Measurements from ENCODE around the gene PLCXD1.

Gene PLCXD1

DNA sequence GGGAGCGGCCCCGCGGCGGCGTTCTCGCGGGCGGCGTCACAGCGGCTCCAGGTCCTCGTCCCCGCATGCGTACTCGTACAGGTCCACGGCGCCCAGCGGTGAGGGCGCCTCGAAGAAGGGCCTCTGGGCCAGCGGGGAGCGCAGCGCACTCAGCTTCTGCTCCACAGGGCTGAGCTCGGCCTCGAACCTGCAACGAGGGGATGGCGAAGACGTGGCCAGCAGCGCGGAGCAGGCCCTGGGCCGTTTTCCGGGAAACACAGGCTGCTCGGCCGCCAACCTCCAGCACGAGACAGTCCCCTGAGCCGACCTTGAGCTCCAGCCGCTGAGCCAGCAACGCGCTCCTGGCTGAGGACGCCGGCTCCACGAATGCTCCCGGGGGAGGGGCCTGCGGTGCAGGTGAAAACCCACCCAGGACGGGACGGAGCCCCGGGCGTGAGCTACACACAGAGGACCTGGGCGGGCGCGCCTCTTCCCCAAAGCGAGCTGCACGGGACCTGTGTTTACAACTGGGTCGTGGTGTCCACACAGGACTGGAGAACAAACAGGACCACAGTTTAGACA, 53.2 kb downstream of the PLCXD1 start:
- H3K36me3 ChIP-seq (ENCODE audit: control insufficient read depth in 1 of 2, insufficient read depth in 2 of 2, low read length in 2 of 2): peaks cover 0 to 40% of the 10 kb centered on the region in 2 donors
- H3K4me1 ChIP-seq (ENCODE audit: control insufficient read depth in 1 of 2, insufficient read depth in 2 of 2, low read length in 2 of 2): peaks cover 0 to 12% of the 10 kb centered on the region in 2 donors
- H3K27me3 ChIP-seq (ENCODE audit: low read depth, low read length): peaks cover 9% of the 10 kb centered on the region
- H3K9me3 ChIP-seq (ENCODE audit: control insufficient read depth in 1 of 2, low read length in 2 of 2): peaks cover 0 to 4% of the 10 kb centered on the region in 2 donors
- no peak overlapping the region for H3K27ac ChIP-seq (ENCODE audit: low read length)
- no peak overlapping the region for H3K4me3 ChIP-seq (ENCODE audit: low read depth in 1 of 2, low read length in 2 of 2)

DNA sequence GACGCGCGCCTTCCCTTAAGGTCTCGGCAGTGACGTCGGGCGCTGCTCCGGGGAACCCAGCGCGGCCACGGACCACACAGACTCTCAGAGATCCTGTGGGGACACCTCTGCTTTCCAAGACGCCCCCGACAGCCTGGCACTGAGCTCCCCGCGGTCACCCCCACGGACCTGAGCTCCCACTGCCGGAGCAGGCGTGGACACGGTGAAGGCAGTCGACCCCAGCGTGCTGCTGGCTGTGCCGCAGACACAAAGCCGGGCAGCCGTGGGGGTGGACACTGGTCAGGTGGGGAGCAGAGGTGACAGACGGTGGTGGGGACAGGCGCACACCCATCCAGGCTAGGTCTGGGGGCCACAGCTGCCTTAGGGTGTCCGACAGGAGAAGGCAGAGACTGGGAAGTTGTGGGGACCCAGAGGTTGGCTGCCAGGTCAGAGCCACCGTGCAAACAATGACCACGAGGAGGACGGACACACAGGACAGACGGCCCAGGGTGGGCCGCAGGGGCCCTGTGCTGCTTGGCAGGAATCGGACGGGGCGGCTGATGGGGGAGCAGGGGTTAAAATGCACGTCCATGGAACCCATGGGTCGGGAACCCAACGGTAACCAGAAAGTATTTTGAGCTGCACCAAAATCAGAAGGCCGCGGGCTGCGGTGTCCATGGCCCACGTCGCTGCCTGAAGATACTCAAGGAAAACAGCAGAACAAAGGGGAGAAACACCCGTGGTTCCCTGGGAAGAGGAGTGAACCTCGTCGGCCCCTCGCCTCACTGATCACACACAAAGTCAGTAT, 54.0 kb downstream of the PLCXD1 start:
- peaks cover 0 to 4% of the 10 kb centered on the region in 2 donors for H3K9me3 ChIP-seq (ENCODE audit: control insufficient read depth in 1 of 2, low read length in 2 of 2)
- H3K27me3 ChIP-seq (ENCODE audit: low read depth, low read length): peaks cover 9% of the 10 kb centered on the region
- peaks cover 0 to 12% of the 10 kb centered on the region in 2 donors for H3K4me1 ChIP-seq (ENCODE audit: control insufficient read depth in 1 of 2, insufficient read depth in 2 of 2, low read length in 2 of 2)
- no peak overlapping the region for H3K27ac ChIP-seq (ENCODE audit: low read length)
- peaks cover 0 to 40% of the 10 kb centered on the region in 2 donors for H3K36me3 ChIP-seq (ENCODE audit: control insufficient read depth in 1 of 2, insufficient read depth in 2 of 2, low read length in 2 of 2)
- no peak overlapping the region for H3K4me3 ChIP-seq (ENCODE audit: low read depth in 1 of 2, low read length in 2 of 2)

DNA sequence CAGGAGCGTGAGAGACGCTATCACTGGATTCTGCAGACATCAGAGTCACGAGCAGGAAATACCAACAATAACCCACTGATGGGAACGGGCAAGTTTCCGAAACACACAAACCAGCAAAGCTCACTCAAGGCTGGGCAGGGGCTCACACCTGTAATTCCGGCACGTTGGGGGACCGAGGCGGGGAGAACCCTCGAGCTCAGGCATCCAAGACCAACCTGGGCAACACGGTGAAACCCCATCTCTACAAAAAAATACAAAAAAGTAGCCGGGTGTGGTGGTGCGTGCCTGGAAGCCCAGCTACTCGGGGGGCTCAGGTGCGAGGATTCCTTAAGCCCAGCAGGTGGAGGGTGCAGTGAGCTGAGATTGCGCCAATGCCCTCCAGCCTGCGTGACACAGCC, 54.6 kb downstream of the PLCXD1 start:
- Histone ChIP-seq H3K4me3 (ENCODE audit: low read depth in 1 of 2, low read length in 2 of 2) (no peak overlapping the region), H3K9me3 (ENCODE audit: control insufficient read depth in 1 of 2, low read length in 2 of 2) (peaks cover 0 to 4% of the 10 kb centered on the region in 2 donors), H3K27me3 (ENCODE audit: low read depth, low read length) (peaks cover 4% of the 10 kb centered on the region), H3K27ac (ENCODE audit: low read length) (no peak overlapping the region), H3K4me1 (ENCODE audit: control insufficient read depth in 1 of 2, insufficient read depth in 2 of 2, low read length in 2 of 2) (peaks cover 0 to 11% of the 10 kb centered on the region in 2 donors), H3K36me3 (ENCODE audit: control insufficient read depth in 1 of 2, insufficient read depth in 2 of 2, low read length in 2 of 2) (peaks cover 0 to 40% of the 10 kb centered on the region in 2 donors)

DNA sequence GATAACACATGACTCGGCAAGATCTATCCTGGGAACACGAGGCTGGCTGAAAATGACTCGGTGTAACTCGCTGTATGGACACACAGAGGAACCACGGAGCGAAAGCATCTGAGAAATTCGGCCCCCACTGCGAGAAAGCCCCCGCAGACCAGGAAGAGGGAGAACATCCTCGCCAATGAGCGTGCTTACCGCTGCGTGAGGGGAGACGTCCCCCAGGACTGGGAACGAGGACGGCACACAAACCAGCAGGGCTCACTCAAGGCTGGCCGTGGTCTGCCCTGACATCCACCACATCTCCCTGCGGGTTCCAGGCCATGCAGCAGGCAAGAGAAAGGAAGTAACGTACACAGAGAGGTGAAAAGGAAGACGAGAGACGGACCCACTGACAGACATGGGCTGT, 55.0 kb downstream of the PLCXD1 start:
- peaks cover 0 to 7% of the 10 kb centered on the region in 2 donors for H3K4me1 ChIP-seq (ENCODE audit: control insufficient read depth in 1 of 2, insufficient read depth in 2 of 2, low read length in 2 of 2)
- no peak overlapping the region for H3K27ac ChIP-seq (ENCODE audit: low read length)
- peaks cover under 1% of the 10 kb centered on the region for H3K27me3 ChIP-seq (ENCODE audit: low read depth, low read length)
- no peak overlapping the region for H3K4me3 ChIP-seq (ENCODE audit: low read depth in 1 of 2, low read length in 2 of 2)
- peaks cover 0 to 4% of the 10 kb centered on the region in 2 donors for H3K9me3 ChIP-seq (ENCODE audit: control insufficient read depth in 1 of 2, low read length in 2 of 2)
- H3K36me3 ChIP-seq (ENCODE audit: control insufficient read depth in 1 of 2, insufficient read depth in 2 of 2, low read length in 2 of 2): peaks cover 0 to 40% of the 10 kb centered on the region in 2 donors

DNA sequence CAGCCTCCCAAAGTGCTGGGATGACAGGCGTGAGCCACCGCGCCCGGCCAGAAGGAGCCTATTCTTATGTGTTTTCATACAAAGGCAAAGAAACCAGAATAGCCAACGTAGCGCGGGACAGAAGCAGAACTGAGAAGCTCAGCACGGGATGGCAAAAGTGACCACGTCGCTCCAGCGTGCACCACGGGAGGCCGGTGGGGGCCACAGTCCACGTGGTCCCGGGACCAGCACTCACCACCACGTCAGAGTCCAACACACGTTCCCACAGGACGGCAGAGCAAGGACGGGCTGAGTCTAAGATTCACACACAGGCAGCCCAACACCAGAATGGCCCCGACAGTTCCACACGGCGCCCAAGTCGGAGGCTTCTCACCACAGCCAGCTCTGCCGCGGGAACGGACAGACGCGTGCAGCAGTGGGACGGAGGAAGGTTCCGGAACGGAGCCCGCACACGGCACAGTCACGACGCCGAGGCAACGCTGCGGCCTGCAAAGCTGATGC, 56.2 kb downstream of the PLCXD1 start:
- Histone ChIP-seq H3K9me3 (ENCODE audit: control insufficient read depth in 1 of 2, low read length in 2 of 2) (peaks cover 0 to 4% of the 10 kb centered on the region in 2 donors), H3K27ac (ENCODE audit: low read length) (no peak overlapping the region), H3K4me1 (ENCODE audit: control insufficient read depth in 1 of 2, insufficient read depth in 2 of 2, low read length in 2 of 2) (no peaks in the 10 kb centered on the region), H3K27me3 (ENCODE audit: low read depth, low read length) (no peaks in the 10 kb centered on the region), H3K36me3 (ENCODE audit: control insufficient read depth in 1 of 2, insufficient read depth in 2 of 2, low read length in 2 of 2) (peaks cover 0 to 40% of the 10 kb centered on the region in 2 donors), H3K4me3 (ENCODE audit: low read depth in 1 of 2, low read length in 2 of 2) (no peak overlapping the region)

DNA sequence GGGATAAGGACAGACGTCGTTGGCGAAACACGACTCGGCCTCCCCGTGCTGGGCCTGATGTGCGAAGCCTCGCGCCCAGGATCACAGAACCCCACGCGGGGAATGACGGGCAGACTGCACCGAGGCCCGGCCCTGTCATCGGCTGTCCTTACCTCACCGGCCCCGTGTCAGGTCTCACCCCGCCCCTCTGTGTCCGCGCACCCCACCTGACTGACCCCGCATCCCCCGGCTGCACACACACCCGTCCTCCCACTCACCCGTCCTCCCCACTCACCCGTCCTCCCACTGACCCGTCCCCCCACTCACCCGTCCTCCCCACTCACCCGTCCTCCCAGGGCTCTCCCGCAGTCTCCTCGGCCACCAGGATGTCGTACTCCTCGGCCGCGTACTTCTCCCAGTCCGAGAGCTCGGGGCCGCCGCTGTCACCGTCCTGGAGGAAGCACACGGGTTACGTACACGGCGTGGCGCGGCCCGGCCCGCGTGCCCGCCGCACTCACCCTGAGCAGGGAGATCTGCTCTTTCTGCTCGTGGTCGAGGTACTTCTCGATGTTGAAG, 57.2 kb downstream of the PLCXD1 start:
- peaks cover 0 to 4% of the 10 kb centered on the region in 2 donors for H3K9me3 ChIP-seq (ENCODE audit: control insufficient read depth in 1 of 2, low read length in 2 of 2)
- no peak overlapping the region for H3K4me3 ChIP-seq (ENCODE audit: low read depth in 1 of 2, low read length in 2 of 2)
- peaks cover 0 to 37% of the 10 kb centered on the region in 2 donors for H3K36me3 ChIP-seq (ENCODE audit: control insufficient read depth in 1 of 2, insufficient read depth in 2 of 2, low read length in 2 of 2)
- H3K27ac ChIP-seq (ENCODE audit: low read length): no peak overlapping the region
- no peaks in the 10 kb centered on the region for H3K4me1 ChIP-seq (ENCODE audit: control insufficient read depth in 1 of 2, insufficient read depth in 2 of 2, low read length in 2 of 2)
- no peaks in the 10 kb centered on the region for H3K27me3 ChIP-seq (ENCODE audit: low read depth, low read length)

DNA sequence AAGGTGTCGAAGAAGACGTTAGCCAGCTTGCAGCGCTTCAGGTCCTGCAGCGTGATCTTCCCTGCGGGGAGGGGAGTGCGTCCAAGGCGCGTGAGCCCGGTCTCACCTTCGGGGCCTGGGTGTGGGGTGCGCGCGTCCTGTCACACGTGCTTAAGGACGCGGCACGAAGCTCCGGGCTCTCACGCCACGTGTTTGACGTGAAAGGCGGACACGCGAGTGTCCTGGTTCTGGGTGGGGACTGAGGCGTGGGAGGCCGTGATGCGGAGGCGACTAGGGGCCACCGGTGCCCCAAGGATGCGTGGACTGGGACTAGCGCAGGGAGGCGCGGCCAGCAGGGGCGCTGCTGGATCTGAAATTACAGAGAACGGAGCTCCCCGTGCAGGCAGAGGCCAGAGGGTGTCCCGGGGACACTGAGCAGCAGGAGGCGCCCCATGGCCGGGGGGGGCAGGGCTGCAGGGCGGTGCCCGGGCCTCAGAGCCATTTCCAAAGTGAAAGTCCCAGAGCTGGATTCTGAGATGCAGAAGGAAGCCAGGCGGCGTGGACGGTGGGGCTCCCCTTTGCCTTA, 57.7 kb downstream of the PLCXD1 start:
- Histone ChIP-seq H3K4me3 (ENCODE audit: low read depth in 1 of 2, low read length in 2 of 2) (no peak overlapping the region), H3K9me3 (ENCODE audit: control insufficient read depth in 1 of 2, low read length in 2 of 2) (peaks cover 0 to 4% of the 10 kb centered on the region in 2 donors), H3K36me3 (ENCODE audit: control insufficient read depth in 1 of 2, insufficient read depth in 2 of 2, low read length in 2 of 2) (peaks cover 0 to 31% of the 10 kb centered on the region in 2 donors), H3K27me3 (ENCODE audit: low read depth, low read length) (no peaks in the 10 kb centered on the region), H3K4me1 (ENCODE audit: control insufficient read depth in 1 of 2, insufficient read depth in 2 of 2, low read length in 2 of 2) (no peaks in the 10 kb centered on the region), H3K27ac (ENCODE audit: low read length) (no peak overlapping the region)

DNA sequence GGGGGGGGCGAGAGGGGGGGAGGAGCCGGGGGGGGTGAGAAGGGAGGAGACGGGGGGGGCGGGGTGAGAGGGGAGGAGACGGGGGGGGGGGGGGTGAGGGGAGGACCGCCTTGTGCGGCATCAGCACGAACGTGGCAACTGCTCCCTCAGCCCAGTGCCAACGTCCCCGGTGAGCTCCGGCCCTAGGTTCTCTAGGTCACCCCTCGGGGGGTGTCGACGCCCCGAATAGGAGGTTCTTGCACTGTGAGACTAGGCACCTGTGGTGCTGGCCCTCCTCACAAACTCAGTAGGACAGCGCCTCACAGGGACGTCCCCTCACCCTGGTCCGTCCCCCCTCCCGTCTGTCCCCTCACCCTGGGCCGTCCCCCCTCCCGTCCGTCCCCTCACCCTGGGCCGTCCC, 58.9 kb downstream of the PLCXD1 start:
- Histone ChIP-seq H3K4me1 (ENCODE audit: control insufficient read depth in 1 of 2, insufficient read depth in 2 of 2, low read length in 2 of 2) (no peaks in the 10 kb centered on the region), H3K27me3 (ENCODE audit: low read depth, low read length) (no peaks in the 10 kb centered on the region), H3K4me3 (ENCODE audit: low read depth in 1 of 2, low read length in 2 of 2) (no peak overlapping the region), H3K27ac (ENCODE audit: low read length) (no peak overlapping the region), H3K9me3 (ENCODE audit: control insufficient read depth in 1 of 2, low read length in 2 of 2) (peaks cover 0 to 4% of the 10 kb centered on the region in 2 donors), H3K36me3 (ENCODE audit: control insufficient read depth in 1 of 2, insufficient read depth in 2 of 2, low read length in 2 of 2) (peaks cover 0 to 23% of the 10 kb centered on the region in 2 donors)

DNA sequence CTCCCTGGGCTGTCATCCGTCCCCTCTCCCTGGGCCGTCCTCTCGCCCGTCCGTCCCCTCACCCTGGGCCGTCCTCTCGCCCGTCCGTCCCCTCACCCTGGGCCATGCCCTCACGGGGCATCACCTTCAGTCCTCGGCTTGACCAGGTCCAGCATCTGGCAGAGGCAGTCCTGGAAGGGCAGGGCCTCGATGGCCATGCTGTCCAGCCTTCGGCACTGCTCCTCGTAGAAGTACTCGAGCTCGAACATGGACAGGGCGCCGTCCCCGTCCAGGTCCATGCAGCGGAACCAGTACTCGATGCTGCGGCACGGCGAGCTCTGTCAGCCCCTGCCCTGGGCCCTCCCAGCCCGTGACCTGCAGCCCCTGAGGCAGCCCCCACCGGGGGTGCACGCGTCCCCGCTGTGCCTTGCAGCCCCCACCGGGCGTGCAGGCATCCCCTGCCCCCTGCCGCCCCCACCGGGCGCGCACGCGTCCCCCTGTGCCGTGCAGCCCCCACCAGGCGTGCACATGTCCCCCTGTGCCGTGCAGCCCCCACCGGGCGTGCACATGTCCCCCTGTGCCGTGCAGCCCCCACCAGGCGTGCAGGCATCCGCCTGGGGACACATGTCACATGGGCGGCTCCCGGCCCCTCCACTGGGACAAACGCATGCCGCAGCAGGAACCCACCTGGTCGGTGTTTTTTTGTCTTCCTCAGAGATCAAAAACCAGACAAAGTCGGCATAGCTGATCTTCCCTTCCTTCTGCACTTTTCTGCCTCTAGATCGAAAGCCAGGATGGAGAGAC, 59.7 kb downstream of the PLCXD1 start:
- no peak overlapping the region for H3K4me3 ChIP-seq (ENCODE audit: low read depth in 1 of 2, low read length in 2 of 2)
- no peaks in the 10 kb centered on the region for H3K27me3 ChIP-seq (ENCODE audit: low read depth, low read length)
- H3K27ac ChIP-seq (ENCODE audit: low read length): no peak overlapping the region
- peaks cover 0 to 21% of the 10 kb centered on the region in 2 donors for H3K36me3 ChIP-seq (ENCODE audit: control insufficient read depth in 1 of 2, insufficient read depth in 2 of 2, low read length in 2 of 2)
- H3K9me3 ChIP-seq (ENCODE audit: control insufficient read depth in 1 of 2, low read length in 2 of 2): peaks cover 0 to 4% of the 10 kb centered on the region in 2 donors
- no peaks in the 10 kb centered on the region for H3K4me1 ChIP-seq (ENCODE audit: control insufficient read depth in 1 of 2, insufficient read depth in 2 of 2, low read length in 2 of 2)

DNA sequence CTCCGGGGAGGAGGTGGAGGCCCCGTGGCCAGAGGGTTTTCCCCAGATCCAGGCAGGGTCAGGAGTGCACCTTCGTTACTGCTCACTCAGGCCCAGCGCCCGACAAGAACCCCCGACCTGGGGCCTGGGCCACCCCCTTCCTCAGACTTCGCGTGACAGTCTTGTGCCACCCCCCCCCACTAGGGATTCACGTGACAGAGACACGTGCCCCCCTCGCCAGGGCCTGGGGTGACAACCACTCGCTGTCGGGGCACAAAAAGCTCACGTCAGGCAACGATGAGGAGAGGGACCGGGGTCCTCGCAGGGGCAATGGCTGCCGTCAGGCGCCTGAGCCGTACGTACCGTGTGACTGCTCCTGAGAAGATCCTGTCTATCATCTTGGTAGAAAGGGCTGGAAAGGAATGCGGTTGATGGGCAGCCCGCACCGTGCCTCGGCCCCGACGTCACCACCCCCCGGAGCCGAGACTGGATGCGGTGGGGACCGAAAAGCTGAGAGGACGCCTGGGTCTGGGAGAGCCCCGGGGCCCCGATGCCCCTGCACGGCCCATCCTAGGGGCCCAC, 60.4 kb downstream of the PLCXD1 start:
- Histone ChIP-seq H3K27me3 (ENCODE audit: low read depth, low read length) (no peaks in the 10 kb centered on the region), H3K9me3 (ENCODE audit: control insufficient read depth in 1 of 2, low read length in 2 of 2) (peaks cover 0 to 3% of the 10 kb centered on the region in 2 donors), H3K27ac (ENCODE audit: low read length) (no peak overlapping the region), H3K4me1 (ENCODE audit: control insufficient read depth in 1 of 2, insufficient read depth in 2 of 2, low read length in 2 of 2) (no peaks in the 10 kb centered on the region), H3K36me3 (ENCODE audit: control insufficient read depth in 1 of 2, insufficient read depth in 2 of 2, low read length in 2 of 2) (peaks cover 0 to 21% of the 10 kb centered on the region in 2 donors), H3K4me3 (ENCODE audit: low read depth in 1 of 2, low read length in 2 of 2) (no peak overlapping the region)
